HG03135 (cell line): Measurements from ENCODE around the gene SYTL4.

ENCODE experiments used
- ATAC-seq: cut with Tn5 transposase; IDR thresholded peaks from one replicate; pipeline ENCODE4 v1.9.1; 2021; ENCODE audit warnings: mild to moderate bottlenecking, moderate library complexity; ENCODE audit not compliant: unreplicated experiment

SYTL4 gene

GRCh38 chrX:100649550-100650356 is 82.2 kb downstream of the SYTL4 start:
- ATAC-seq: no peak

- no peak for ATAC-seq
Observed at GRCh38 chrX:100648458-100649417, 83.2 kb downstream of the SYTL4 start.

GRCh38 chrX:100647739-100648138 is 84.2 kb downstream of the SYTL4 start:
- ATAC-seq: no peak

GRCh38 chrX:100647095-100647494 is 84.8 kb downstream of the SYTL4 start:
- no peak for ATAC-seq

- ATAC-seq: no peak
Observed at GRCh38 chrX:100645106-100645505, 86.8 kb downstream of the SYTL4 start.

GRCh38 chrX:100643956-100644860 is 87.7 kb downstream of the SYTL4 start, which contains the start of gene SRPX2:
Gene SRPX2 (plus strand): TSS chrX:100644199. CDS start chrX:100646323, 2,124 bp downstream.
- ATAC-seq: no peak

- ATAC-seq: no peak
Observed at GRCh38 chrX:100643212-100643611, 88.7 kb downstream of the SYTL4 start.

GRCh38 chrX:100642290-100642689 is 89.6 kb downstream of the SYTL4 start:
- no peak for ATAC-seq

- ATAC-seq: peak; percentile 86
Observed at GRCh38 chrX:100636321-100636991, 95.5 kb downstream of the SYTL4 start, which contains the start of gene TSPAN6. Gene TSPAN6 (minus strand): TSS chrX:100636806. CDS start chrX:100636694, 112 bp downstream.

GRCh38 chrX:100635989-100636320 is 96.0 kb downstream of the SYTL4 start:
- ATAC-seq: no peak

GRCh38 chrX:100635040-100635439 is 96.9 kb downstream of the SYTL4 start:
- ATAC-seq: no peak

- ATAC-seq: peak; percentile 90
Observed at GRCh38 chrX:100625985-100626491, 105.9 kb downstream of the SYTL4 start.
